Measurements from ENCODE around the gene SLC5A12.

SLC5A12 gene

GRCh38 chr11:26721948-26722475 is at the start of gene SLC5A12:
Gene SLC5A12, minus strand, starts transcription at chr11:26722060. Its CDS starts 346 bp downstream, at chr11:26721714.
- no peak within 1 kb of the TSS for H3K27ac ChIP-seq
- H3K27me3 ChIP-seq (replicated peaks), result no peaks in the 10 kb centered on the region
- no peak for DNase-seq
- in situ Hi-C loops (cut with HindIII; ENCODE audit: low pct_ligation_motif_present, low sequenced_read_pairs), result no loop called here
- H3K4me3 ChIP-seq (ENCODE audit: low read depth, low read length), result no peak within 1 kb of the TSS
- TF ChIP-seq CTCF (IDR thresholded peaks at IDR 0.05; ENCODE audit: low read depth, low read length, missing control alignments), result no peak
- H3K36me3 ChIP-seq (replicated peaks), result no peaks in the 10 kb centered on the region

- DNase-seq, result no peak
- no peaks in the 10 kb centered on the region for H3K27me3 ChIP-seq (replicated peaks)
- H3K36me3 ChIP-seq (replicated peaks), result no peaks in the 10 kb centered on the region
- in situ Hi-C loops (cut with HindIII; ENCODE audit: low pct_ligation_motif_present, low sequenced_read_pairs), result no loop called here
- no peak overlapping the region for H3K4me3 ChIP-seq (ENCODE audit: low read depth, low read length)
- no peak overlapping the region for H3K27ac ChIP-seq
- no peak for TF ChIP-seq CTCF (IDR thresholded peaks at IDR 0.05; ENCODE audit: low read depth, low read length, missing control alignments)
Measured at GRCh38 chr11:26769027-26769426, 47.2 kb upstream of the SLC5A12 start.

GRCh38 chr11:26767060-26767459 is 45.2 kb upstream of the SLC5A12 start:
- Histone ChIP-seq H3K36me3 (replicated peaks) (no peaks in the 10 kb centered on the region), H3K27me3 (replicated peaks) (no peaks in the 10 kb centered on the region), H3K4me3 (ENCODE audit: low read depth, low read length) (no peak overlapping the region), H3K27ac (no peak overlapping the region)
- no peak for TF ChIP-seq CTCF (IDR thresholded peaks at IDR 0.05; ENCODE audit: low read depth, low read length, missing control alignments)
- in situ Hi-C loops (cut with HindIII; ENCODE audit: low pct_ligation_motif_present, low sequenced_read_pairs), result no loop called here
- DNase-seq, result no peak

- Histone ChIP-seq H3K27ac (no peak overlapping the region), H3K36me3 (replicated peaks) (no peaks in the 10 kb centered on the region), H3K4me3 (ENCODE audit: low read depth, low read length) (no peak overlapping the region), H3K27me3 (replicated peaks) (no peaks in the 10 kb centered on the region)
- no peak for TF ChIP-seq CTCF (IDR thresholded peaks at IDR 0.05; ENCODE audit: low read depth, low read length, missing control alignments)
- in situ Hi-C loops (cut with HindIII; ENCODE audit: low pct_ligation_motif_present, low sequenced_read_pairs), result no loop called here
- no peak for DNase-seq
Measured at GRCh38 chr11:26765323-26765722, 43.5 kb upstream of the SLC5A12 start.

GRCh38 chr11:26764825-26765224 is 43.0 kb upstream of the SLC5A12 start:
- H3K36me3 ChIP-seq (replicated peaks), result no peaks in the 10 kb centered on the region
- no peak for TF ChIP-seq CTCF (IDR thresholded peaks at IDR 0.05; ENCODE audit: low read depth, low read length, missing control alignments)
- no peak for DNase-seq
- no peaks in the 10 kb centered on the region for H3K27me3 ChIP-seq (replicated peaks)
- H3K27ac ChIP-seq, result no peak overlapping the region
- H3K4me3 ChIP-seq (ENCODE audit: low read depth, low read length), result no peak overlapping the region
- in situ Hi-C loops (cut with HindIII; ENCODE audit: low pct_ligation_motif_present, low sequenced_read_pairs), result no loop called here

GRCh38 chr11:26764315-26764714 is 42.5 kb upstream of the SLC5A12 start:
- no peaks in the 10 kb centered on the region for H3K27me3 ChIP-seq (replicated peaks)
- no peak for TF ChIP-seq CTCF (IDR thresholded peaks at IDR 0.05; ENCODE audit: low read depth, low read length, missing control alignments)
- H3K4me3 ChIP-seq (ENCODE audit: low read depth, low read length), result no peak overlapping the region
- no peaks in the 10 kb centered on the region for H3K36me3 ChIP-seq (replicated peaks)
- in situ Hi-C loops (cut with HindIII; ENCODE audit: low pct_ligation_motif_present, low sequenced_read_pairs), result no loop called here
- no peak overlapping the region for H3K27ac ChIP-seq
- no peak for DNase-seq
